NCI-H128 (cell line): ENCODE measurements around the gene ACOX2.

Experiments
- DNase-seq: peaks from one replicate; lab custom pipeline; 2025; ENCODE audit not compliant: unreplicated experiment; lab: John Stamatoyannopoulos, UW

ACOX2 gene

DNA sequence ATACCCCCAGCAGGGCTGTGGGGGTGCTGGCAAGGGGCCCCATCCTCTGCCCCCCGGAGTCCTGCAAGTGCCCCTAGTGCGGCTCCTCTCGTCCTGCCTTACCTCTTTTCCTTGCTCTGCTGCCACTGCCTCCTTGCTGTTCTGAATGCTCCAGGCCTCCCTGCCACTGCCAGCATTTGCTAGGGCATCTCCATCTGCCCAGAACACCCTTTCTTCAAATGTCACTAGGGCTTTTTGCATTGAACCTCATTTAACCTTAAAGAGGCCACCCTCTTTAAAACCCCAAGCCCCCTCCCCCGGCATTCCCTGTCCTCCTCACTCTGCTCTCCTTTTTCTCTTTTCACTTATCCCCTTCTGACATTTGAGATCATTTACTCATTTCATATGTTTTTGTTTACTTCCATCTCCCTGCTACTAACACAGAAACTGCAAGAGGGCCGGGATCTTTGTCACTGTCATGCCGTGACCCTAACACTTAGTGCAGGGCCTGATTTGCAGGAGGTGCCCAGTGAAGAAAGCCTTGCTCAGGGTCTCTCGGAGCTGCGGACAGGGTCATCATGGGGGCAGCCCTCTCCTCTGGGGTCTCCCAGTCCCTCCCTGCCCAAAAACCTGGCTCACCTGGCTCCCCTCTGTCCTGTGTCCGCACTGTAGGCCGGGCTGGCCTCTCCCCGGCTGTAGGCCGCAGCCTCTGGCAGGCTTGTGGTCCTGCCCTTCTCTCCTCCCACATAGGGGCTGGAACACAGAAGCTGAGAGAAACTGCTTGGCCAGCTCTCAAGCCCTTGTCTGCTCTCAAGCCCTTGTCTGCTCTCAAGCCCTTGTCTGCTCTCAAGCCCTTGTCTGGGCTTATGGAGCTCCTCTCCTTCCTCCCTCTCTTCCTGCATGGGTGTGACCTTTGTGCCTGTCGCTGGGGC, at the start of gene ACOX2:
TSS of gene ACOX2 (minus strand) at position 690 of the 911 bp plus-strand sequence. CDS start 2,084 bp downstream, outside the sequence.
- DNase-seq: no peak

- DNase-seq: no peak
These were observed 49.0 kb upstream of the ACOX2 start for GRCh38 chr3:58585994-58586393.

DNA sequence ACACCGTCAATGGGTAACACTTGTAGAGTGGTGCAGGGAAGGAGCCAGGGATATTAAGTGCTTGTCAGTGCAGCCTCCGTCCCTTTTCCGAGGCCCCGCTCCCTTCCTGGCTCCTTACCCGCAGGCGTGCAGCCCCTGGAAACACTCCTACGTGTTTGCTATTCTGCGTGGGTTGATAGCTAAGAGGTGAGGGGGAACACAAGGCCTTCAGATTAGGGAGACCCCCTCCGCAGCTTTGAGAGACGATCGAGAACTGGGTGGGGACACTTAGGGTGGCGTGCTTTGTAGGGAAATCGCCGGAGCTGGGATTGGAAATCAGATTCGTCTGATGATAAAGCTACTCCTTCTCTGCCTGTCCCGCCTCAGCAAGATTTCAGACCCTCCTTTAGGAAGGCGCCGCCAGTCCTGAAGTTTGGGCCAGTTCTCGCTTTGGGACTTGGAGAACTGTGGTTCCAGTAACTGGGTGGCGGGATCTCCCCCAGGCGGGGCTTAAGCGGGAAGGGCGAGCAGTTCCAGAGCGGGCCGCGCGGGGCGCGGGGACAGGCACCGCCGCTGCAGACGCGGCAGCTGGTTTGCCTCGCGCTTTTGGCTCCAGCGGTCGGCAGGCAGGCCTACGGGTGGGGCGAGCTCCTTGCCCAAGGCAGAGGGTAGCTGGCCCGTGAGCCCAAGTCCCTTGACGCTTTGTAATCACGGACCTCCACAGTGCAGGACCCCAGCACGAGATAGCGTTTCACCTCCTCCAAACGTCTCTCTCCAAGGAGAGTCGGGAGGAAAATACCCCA, 48.2 kb upstream of the ACOX2 start:
- no peak for DNase-seq

DNA sequence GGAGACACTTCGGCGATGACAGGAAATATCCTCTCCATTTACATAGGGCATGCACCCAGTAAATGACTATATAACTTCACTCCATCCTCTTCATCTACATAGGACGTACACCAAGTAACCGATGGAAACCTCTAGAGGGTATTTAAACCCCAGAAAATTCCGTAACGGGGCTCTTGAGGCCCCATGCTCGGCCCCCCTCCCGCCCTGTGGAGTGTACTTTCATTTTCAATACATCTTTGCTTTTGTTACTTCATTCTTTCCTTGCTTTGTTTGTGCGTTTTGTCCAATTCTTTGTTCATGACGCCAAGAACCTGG, 47.7 kb upstream of the ACOX2 start:
- no peak for DNase-seq

GRCh38 chr3:58581328-58582091, 44.5 kb upstream of the ACOX2 start:
- DNase-seq: no peak

DNA sequence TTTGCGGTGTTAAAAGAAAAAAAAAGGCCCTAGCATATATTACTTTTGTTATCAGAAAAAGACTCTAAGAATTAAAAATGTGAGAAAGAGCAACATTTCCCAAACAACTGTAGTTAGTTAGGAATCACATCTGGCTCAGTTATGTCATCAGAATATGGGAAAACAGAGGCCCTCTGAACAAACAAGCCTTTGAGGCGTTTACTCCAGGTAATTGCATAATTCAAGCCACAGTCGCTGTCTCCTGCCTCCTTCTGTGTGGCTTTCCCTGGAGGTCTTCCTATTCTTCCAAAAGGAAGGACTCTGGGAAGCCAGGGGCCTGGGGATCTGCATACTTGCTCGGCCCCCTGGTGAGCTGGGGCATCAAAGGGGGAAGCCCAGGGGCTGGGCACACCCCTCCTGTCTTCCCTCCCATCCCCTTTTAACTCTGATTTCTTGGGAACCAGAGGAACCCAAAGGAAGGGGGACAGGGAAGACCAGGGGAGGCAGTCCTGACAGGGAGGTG, 43.9 kb upstream of the ACOX2 start:
- no peak for DNase-seq

- DNase-seq: no peak
These were observed 41.9 kb upstream of the ACOX2 start for GRCh38 chr3:58578873-58579272.

DNA sequence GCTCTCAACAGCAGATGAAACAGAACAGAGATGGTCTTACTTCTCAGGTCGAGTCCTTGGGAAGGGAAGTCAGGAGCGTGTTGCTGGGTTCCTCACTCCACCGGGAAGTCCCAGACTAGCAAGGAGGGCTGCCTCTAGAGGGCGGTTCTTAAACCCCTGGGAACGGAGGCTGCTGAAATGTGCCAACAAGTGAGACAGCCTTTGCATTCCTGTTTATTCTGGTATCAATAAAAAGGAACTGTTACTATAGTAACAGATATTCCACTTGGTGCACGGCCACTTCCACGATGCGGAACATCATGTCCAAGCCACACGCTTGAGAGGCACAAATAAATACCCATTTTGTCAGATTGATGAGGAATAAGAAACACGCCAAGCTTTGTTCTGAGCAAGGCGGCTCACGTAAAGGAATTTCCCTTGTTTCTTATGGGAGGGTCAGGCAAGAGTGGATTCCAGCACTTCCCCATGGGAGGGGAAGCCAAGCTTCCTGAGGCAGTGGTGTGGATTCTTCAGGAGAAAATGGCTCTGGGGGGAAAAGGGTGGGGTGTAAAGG, 40.4 kb upstream of the ACOX2 start, which contains the start of gene FAM107A:
TSS of gene FAM107A (minus strand) at position 123 of the 553 bp plus-strand sequence. CDS start 7,531 bp downstream, outside the sequence.
- DNase-seq: no peak

DNA sequence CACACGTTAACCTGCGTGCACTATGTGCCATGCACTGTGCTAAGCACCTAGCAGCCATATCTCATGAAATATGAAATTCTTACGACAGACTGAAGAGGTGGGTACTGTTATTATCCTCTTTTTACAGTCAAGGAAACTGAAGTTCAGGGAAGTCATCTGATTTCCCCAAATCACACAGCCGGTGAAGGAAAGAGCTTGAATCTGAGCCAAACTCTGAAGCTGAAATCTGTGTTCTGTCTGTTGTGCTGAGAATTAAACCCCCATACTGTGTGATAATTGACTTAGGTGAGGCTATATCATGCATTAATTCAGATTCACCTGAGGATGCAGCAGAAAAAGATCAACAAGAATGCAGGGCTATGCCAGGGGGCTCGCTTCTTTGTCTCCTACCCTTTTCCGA, 39.7 kb upstream of the ACOX2 start:
- no peak for DNase-seq

GRCh38 chr3:58575971-58576652, 39.1 kb upstream of the ACOX2 start:
- no peak for DNase-seq

GRCh38 chr3:58574682-58575081, 37.7 kb upstream of the ACOX2 start:
- no peak for DNase-seq

DNA sequence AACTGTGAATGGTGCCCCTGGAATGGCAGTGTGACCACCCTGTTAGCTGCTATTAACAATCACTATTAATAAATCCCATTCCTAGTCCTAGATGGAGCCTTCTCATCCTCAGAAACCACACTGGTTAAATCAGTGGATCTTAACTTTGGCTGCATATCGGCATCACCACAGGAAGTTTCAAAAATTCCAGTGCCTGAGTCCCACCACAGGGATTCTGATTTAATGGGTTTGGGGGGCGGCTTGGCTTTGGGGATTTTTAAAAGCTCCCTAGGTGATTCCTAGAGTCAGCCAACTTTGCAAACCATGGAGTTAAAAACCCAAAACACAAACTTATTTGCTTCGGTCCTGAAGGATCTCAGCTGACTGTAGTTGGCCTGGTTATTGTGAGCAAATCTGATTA, 37.1 kb upstream of the ACOX2 start:
- no peak for DNase-seq

DNA sequence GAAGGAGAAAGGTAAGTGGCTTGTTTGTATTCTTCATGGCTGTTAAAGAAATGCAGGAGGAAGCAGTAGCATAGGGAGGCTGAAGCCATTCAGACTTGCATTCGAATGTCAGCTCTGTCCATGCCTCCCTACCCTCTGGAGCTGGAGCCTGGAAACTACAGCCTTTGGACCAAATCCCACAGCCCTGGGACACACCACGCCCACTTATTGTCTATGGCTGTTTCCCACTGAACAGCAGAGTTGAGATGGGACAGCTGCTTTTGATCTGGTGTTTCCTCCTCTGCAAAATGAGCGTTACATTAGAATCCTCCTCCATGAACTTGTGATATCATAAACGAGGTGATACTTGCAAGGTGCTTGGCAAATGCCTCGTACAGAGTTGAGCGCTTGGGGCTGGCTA, 36.6 kb upstream of the ACOX2 start:
- no peak for DNase-seq

- no peak for DNase-seq
These were observed 35.7 kb upstream of the ACOX2 start for GRCh38 chr3:58572634-58573230.

DNA sequence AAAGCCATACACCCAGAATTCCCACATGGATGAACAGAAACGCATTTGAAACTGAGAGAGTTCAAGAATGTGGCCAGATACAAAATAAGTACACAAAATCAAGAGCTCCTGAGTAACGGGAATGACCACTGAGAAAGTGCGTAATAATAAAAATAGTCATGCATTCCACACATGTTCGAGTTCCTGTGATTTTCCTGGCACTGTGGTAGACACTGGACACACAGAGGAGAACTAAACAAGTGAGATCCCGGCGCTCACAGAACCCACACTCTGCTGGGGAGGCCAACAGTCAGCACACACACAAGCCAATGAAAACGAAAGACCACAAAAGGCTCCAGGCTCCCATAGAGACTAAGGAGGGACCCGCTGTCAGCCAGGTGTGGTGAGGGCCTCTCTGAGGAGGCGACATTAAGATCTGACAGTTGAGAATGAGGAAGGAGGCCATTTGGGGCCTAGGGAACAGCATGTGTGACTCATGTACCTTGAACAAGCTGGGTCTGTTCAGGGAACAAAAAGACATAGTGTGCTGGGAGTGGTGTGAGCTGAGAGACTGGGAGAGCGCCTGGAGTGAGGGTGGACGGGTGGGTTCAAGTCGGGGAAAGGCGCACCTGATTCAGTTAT, 35.1 kb upstream of the ACOX2 start:
- DNase-seq: no peak

- no peak for DNase-seq
These were observed 33.9 kb upstream of the ACOX2 start for GRCh38 chr3:58570851-58571250.

- no peak for DNase-seq
These were observed 32.5 kb upstream of the ACOX2 start for GRCh38 chr3:58569287-58570001.

DNA sequence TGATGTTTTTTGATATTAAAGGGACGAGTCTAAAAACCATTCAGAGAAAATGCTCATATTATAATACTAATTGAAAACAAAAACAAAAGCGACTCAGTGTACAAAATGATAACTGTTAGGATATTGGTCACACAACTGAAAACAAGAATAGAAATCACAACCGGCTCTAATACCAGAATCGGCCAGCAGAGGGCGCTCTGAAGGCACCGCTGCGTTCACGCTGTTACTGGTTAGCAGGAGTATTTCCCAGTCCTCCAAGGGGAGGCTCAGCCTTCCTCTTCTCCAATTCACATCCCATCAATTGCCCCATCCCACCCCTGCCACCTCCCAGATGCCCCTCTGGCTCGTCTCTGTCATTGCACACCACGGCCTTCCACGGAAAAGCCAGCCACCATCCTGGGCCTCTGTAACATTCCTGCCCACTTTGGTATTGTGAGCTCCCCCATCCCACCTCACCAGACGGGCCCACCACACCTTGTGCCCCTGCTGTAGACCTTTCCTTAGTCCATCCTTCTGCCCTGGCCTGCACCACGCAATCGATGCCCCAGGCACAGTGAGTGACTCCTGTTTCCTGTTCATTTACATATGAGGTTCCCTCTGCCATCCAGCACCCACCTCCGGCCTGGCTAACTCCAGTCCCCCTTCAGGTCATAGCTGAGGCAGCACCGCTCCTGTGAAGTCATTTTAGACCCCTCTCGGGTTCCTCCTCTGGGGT, 31.7 kb upstream of the ACOX2 start:
- peak; percentile 12 for DNase-seq
